Measurements from ENCODE around the gene ATP5F1D. TPM values are rescaled to one million over a fixed set of nuclear protein-coding genes. Genes with fewer than 3 reads are reported as not detected.

Gene ATP5F1D
- total RNA-seq = 25.4 and 32.7 TPM in 2 replicates

GRCh38 chr19:1241417-1242095 lies at the start of gene ATP5F1D:
ATP5F1D (plus strand) TSS chr19:1241751; CDS start chr19:1241851, 100 bp downstream.

GRCh38 chr19:1205114-1206099 lies 36.1 kb upstream of the ATP5F1D start, which contains the start of gene STK11:
STK11 (plus strand) TSS chr19:1205778; CDS start chr19:1206914, 1,136 bp downstream.

GRCh38 chr19:1237754-1238368 lies 3.7 kb upstream of the ATP5F1D start, which contains the start of gene CBARP:
CBARP (minus strand) TSS chr19:1238005; CDS start chr19:1236100, 1,905 bp downstream.

GRCh38 chr19:1248139-1248785 lies 6.7 kb downstream of the ATP5F1D start, which contains the start of gene MIDN:
MIDN (plus strand) TSS chr19:1248583; CDS start chr19:1250297, 1,714 bp downstream.

GRCh38 chr19:1269065-1269477 lies 27.5 kb downstream of the ATP5F1D start, which contains the start of gene CIRBP:
CIRBP (plus strand) TSS chr19:1269332; CDS start chr19:1270934, 1,602 bp downstream.

GRCh38 chr19:1275260-1275975 lies 33.9 kb downstream of the ATP5F1D start, which contains the start of gene FAM174C:
FAM174C (plus strand) TSS chr19:1275530; CDS start chr19:1275550, 20 bp downstream.

GRCh38 chr19:1285737-1286360 lies 44.3 kb downstream of the ATP5F1D start, which contains the start of gene EFNA2:
EFNA2 (plus strand) TSS chr19:1285873; CDS start chr19:1286169, 296 bp downstream.

Other genes starting within 250 kb of the ATP5F1D start
- gene GRIN3B, start 241.3 kb upstream of the ATP5F1D start, total RNA-seq = under 0.01 and 0.20 TPM in 2 replicates
- gene TMEM259, start 220.6 kb upstream of the ATP5F1D start, total RNA-seq = 68.3 and 80.5 TPM in 2 replicates
- gene RNU6-2, start 220.2 kb upstream of the ATP5F1D start, total RNA-seq = not detected in 2 replicates
- 122 and 131 TPM in 2 replicates for gene CNN2, start 215.1 kb upstream of the ATP5F1D start, total RNA-seq
- gene ABCA7, start 201.6 kb upstream of the ATP5F1D start, total RNA-seq = 4.0 and 4.3 TPM in 2 replicates
- gene ARHGAP45, start 174.6 kb upstream of the ATP5F1D start, total RNA-seq = 0.78 and 1.5 TPM in 2 replicates
- gene POLR2E, start 146.4 kb upstream of the ATP5F1D start, total RNA-seq = 84.5 and 113 TPM in 2 replicates
- gene GPX4, start 137.8 kb upstream of the ATP5F1D start, total RNA-seq = 326 and 402 TPM in 2 replicates
- 44.4 and 46.3 TPM in 2 replicates for gene SBNO2, start 67.5 kb upstream of the ATP5F1D start, total RNA-seq
- gene STK11, start 36.0 kb upstream of the ATP5F1D start, total RNA-seq = 58.4 and 85.0 TPM in 2 replicates
- gene CBARP, start 3.7 kb upstream of the ATP5F1D start, total RNA-seq = 2.9 and 4.7 TPM in 2 replicates
- gene MIDN, start 6.8 kb downstream of the ATP5F1D start, total RNA-seq = 15.8 and 21.9 TPM in 2 replicates
- 99.2 and 106 TPM in 2 replicates for gene CIRBP, start 27.6 kb downstream of the ATP5F1D start, total RNA-seq
- gene FAM174C, start 33.8 kb downstream of the ATP5F1D start, total RNA-seq = 28.9 and 36.4 TPM in 2 replicates
- gene EFNA2, start 44.1 kb downstream of the ATP5F1D start, total RNA-seq = not detected in 2 replicates
- gene NDUFS7, start 142.2 kb downstream of the ATP5F1D start, total RNA-seq = 57.5 and 71.7 TPM in 2 replicates
- gene GAMT, start 159.8 kb downstream of the ATP5F1D start, total RNA-seq = 23.9 and 42.6 TPM in 2 replicates
- 49.6 and 88.9 TPM in 2 replicates for gene DAZAP1, start 165.8 kb downstream of the ATP5F1D start, total RNA-seq
- 481 and 668 TPM in 2 replicates for gene RPS15, start 196.6 kb downstream of the ATP5F1D start, total RNA-seq
- under 0.01 and 0.37 TPM in 2 replicates for gene APC2, start 208.4 kb downstream of the ATP5F1D start, total RNA-seq
- 19.1 and 27.8 TPM in 2 replicates for gene C19orf25, start 237.5 kb downstream of the ATP5F1D start, total RNA-seq
- gene PCSK4, start 248.6 kb downstream of the ATP5F1D start, total RNA-seq = 0.78 and 1.8 TPM in 2 replicates
- 1.2 and 2.6 TPM in 2 replicates for gene REEP6, start 249.4 kb downstream of the ATP5F1D start, total RNA-seq

All from subcutaneous preadipocyte (primary cell).